PC-9 (cell line): Measurements from ENCODE around the gene DDR2.

ENCODE experiments used
- CTCF ChIP-seq: fragments of 200-600 bp; sonication (generic); conservative IDR thresholded peaks from 2 replicates; pipeline ENCODE4 v1.6.1; 2017; ENCODE audit warnings: mixed run types, antibody characterized with exemption, mild to moderate bottlenecking, moderate library complexity
- EZH2 ChIP-seq: fragments of 200-600 bp; sonication (generic); IDR thresholded peaks from 2 replicates; pipeline ENCODE4 v1.8.0; 2017; ENCODE audit warnings: antibody characterized with exemption, low read depth

- TF ChIP-seq CTCF (no peak), EZH2 (no peak)
Observed at GRCh38 chr1:162626761-162627160, 5.5 kb upstream of the DDR2 start.
